NCI-H2196 (cell line): ENCODE data around the gene OGFOD3.
"Not testable (repeated sequence)": the region's sequence is repeated elsewhere in the genome, so short reads cannot be mapped to it uniquely, and the experiment has no call there.

Experiments used
- DNase-seq: peaks from one replicate; lab custom pipeline; 2025; ENCODE audit not compliant: unreplicated experiment; lab: John Stamatoyannopoulos, UW

OGFOD3 gene

GRCh38 chr17:82434216-82434565 lies 15.8 kb upstream of the OGFOD3 start:
- DNase-seq, result no peak

- DNase-seq, result no peak
These were observed 15.3 kb upstream of the OGFOD3 start for GRCh38 chr17:82433560-82434215.

GRCh38 chr17:82432017-82432416 lies 13.6 kb upstream of the OGFOD3 start:
- no peak for DNase-seq

- no peak for DNase-seq
These were observed 11.4 kb upstream of the OGFOD3 start for GRCh38 chr17:82429824-82430223.

- DNase-seq, result no peak
These were observed 10.2 kb upstream of the OGFOD3 start for GRCh38 chr17:82428546-82428945.

DNA sequence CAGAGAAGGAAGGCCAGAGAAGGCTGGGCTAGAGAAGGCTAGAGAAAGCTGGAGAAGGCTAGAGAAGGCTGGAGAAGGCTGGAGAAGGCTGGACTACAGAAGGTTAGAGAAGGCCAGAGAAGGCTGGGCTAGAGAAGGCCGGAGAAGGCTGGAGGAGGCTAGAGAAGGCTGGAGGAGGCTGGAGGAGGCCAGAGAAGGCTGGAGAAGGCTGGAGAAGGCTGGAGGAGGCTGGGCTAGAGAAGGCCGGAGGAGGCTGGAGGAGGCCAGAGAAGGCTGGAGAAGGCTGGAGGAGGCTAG lies 6.4 kb upstream of the OGFOD3 start:
- DNase-seq, result no peak

- peak; percentile 73 for DNase-seq
These were observed 5.8 kb upstream of the OGFOD3 start for GRCh38 chr17:82424001-82424862.

- no peak for DNase-seq
These were observed 1.2 kb upstream of the OGFOD3 start for GRCh38 chr17:82419540-82419939.

DNA sequence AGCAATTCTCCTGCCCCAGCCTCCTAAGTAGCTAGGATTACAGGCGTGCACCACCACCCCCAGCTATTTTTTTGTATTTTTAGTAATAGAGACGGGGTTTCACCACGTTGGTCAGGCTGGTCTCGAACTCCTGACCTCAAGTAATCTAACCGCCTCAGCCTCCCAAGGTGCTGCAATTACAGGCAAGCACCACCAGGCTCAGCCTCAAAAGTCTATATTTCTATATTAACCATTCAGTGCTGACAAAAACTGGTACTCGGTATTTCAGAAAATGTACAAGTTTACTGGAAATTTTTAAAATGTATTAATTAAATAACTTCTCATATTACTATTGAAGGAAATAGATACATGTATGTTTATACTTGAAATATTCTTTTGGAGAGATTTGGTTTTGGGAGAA lies 1.6 kb downstream of the OGFOD3 start:
- DNase-seq, result peak; percentile 37

DNA sequence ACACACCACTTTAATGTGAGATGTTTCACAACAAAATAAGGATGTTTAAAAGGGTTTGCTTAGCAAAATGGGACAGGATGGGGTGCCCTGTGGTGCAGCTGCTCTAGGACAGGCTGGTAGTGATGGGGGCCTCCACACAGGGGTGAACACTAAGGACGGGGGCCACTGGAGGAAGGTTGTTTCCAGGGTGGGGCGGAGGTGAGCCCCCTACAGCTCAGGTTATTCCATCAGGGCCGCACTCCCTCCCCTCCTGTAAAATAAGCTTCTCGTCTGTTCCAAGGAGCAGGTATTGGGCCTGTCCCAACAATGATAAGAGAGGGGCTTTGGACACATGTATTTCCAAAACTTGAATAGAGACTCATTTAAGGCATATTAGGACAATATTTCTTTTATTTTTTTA lies 2.1 kb downstream of the OGFOD3 start:
- no peak for DNase-seq

GRCh38 chr17:82415786-82416185 lies 2.6 kb downstream of the OGFOD3 start:
- no peak for DNase-seq

GRCh38 chr17:82415336-82415735 lies 3.0 kb downstream of the OGFOD3 start:
- no peak for DNase-seq

DNA sequence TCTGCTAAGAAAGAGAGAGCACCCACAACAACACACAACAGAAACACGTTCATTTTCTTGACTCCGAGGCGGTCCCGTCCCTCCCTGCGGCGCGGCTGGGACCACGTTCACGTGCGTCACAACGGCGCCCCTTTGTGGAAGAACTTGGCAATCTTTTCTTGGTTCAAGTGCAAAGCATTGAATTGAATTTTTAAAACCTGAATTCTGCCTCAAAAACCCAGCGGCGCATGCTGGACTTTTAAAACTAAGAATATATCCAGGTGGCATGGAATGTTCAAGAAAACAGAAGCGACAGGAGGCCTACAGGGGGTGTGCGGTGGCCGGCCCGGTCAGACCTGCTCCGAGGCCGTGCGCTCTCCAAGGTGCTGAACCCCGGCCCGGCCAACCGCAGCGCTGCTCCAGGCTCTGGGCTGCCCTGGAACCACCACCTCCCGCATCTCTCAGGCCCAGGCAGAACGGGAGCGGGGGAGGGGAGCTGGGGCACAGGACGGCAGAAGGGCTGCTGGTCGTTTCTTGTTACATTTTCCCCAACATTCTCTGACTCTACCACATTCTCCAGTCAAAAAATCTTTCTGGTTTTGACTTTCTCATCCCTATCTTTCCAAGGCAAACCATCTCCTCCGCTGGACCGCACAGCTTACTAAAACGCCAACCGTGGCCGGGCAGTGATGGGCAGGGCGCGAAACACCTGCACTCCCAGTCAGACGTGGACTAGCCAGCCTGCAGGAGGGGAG lies 3.7 kb downstream of the OGFOD3 start:
- DNase-seq, result peak; percentile 83

- peak; percentile 88 for DNase-seq
These were observed 5.6 kb downstream of the OGFOD3 start for GRCh38 chr17:82412535-82413520.

GRCh38 chr17:82412081-82412480 lies 6.3 kb downstream of the OGFOD3 start:
- DNase-seq, result not testable (repeated sequence)

DNA sequence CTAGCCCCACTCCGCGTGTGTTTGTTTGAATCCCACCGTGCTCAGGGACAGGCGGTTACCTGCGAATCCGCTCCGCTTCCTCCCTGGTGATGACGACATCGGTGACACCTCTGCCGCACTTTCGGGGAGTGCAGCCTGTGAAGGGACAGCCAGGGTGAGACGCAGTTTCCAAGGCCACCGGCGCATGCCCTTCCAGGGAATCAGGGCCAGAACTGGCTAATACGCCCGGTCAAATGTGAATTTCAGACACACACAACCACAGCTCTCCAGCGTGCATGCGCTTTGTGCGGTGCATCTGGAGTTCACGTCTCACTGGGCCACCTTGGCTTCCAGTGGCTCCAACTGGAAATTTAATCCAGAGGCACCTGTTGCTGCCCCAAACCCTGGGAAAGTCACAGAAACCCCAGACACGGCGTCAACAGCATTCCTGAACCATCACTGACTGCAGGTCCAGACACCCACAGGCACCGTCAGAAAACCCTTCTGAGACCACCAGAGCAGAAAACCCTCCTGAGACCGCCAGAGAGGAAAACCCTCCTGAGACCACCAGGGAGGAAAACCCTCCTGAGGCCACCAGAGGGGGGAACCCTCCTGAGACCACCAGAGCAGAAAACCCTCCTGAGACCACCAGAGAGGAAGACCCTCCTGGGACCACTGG lies 6.9 kb downstream of the OGFOD3 start:
- no peak for DNase-seq

DNA sequence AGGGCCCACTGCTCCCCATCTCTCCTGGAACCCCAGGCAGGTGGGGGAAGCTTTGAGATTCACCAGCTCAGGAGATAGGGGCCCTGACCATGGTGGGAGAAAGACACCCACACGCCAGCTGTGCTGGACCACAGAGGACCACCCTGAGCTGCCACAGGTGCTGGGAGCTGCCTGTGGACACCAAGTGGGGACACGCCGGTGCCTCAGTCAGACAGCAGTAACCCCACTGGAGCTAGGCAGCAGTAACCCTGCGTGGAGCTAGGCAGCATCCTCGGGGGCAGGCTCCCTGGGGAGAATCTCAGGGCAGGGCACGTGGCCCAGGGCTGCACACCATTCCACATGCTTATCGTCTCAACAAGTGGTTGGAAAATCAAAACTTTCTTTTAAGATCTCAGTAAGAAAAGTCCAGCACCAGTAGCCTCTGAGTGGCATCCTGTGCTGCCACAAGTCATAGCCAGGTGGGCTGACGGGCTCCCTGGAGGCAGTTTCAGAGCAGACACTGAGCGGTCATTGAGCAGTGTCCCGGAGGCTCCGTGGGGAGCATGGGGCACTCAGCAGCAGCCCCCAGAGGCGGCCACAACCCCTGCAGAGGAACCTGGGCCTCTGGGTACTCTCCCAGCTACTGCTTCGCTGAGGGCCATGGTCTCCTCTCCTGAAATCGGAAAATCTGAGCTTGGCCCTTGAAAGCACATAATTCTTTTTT lies 8.2 kb downstream of the OGFOD3 start:
- DNase-seq, result no peak

DNA sequence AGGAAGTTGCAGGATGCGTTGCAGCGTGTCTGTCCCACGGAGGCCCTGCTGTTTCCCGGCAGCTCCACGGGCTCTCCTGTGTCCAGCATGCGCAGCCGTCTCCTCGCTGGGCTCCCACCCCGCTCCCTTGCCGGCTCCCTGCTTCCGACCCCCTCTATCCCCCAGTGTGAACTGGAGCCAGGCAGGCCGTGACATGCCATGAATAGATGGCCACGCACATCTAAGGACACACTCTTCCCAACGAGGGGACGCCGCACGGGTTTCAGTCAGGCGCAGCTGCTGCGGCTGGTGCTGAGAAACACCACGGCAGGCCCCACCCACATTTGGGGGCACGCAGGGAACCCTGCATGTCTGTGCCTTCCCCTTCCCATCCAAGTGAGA lies 9.5 kb downstream of the OGFOD3 start:
- DNase-seq, result no peak

DNA sequence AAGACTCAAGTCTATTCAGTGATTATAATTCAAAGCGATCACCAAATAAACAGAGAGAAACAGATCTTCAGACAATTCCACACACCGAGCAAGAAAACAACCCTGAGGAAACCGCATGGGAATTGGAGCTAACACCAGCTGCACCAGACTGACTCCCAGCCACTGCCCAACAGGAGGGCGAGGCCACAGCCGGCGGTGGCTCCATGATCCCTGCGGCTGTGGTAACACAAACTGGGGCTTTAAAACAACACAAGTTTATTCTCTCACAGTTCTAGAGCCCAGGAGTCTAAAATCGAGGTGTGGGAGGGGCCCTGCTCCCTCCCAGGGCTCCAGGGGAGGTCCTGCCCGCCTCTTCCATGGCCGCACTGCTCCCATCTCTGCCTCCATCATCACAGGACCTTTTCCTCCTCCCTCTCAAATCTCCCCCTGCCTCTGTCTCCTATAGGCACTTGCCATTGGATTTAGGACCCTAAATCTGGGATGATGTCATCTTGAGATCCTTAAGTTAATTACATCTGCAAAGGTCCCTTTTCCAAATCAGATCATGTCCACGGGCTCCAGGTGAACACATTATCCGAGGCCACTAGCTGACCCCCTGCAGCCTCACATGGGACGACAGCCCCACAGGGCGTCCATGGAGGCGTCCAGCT lies 10.0 kb downstream of the OGFOD3 start:
- no peak for DNase-seq
